Endothelial cell of umbilical vein (primary cell): ENCODE results near the gene KCNA5. TPM values are rescaled to one million over a fixed set of nuclear protein-coding genes. Genes with fewer than 3 reads are reported as not detected.

ENCODE experiments used
- BruUV-seq: library from RNA; stranded (reverse); fragments of 400-500 nt; replicated peaks from 2 replicates; lab custom pipeline; 2021; lab: Mats Ljungman, UMichigan
- CTCF ChIA-PET: fragments of 300-600, 350-600 bp; sonication (Branson Sonifier 250); formaldehyde crosslinking; loops from one replicate; lab custom pipeline; 2021; ENCODE audit warnings: antibody characterized with exemption, inconsistent platforms; lab: Charles Lee
- POLR2A ChIA-PET: fragments of 300-600, 350-600 bp; sonication (Branson Sonifier 250); formaldehyde crosslinking; loops from one replicate; lab custom pipeline; 2021; ENCODE audit warnings: antibody characterized with exemption, inconsistent platforms; lab: Charles Lee
- DNase-seq: peaks from one replicate; pipeline ENCODE4 v3.0.0-alpha.2; 2011; ENCODE audit warnings: low read depth, low spot score
- FAIRE-seq: peaks from 2 replicates; lab custom pipeline; 2011; peaks lifted over from hg19 to GRCh38; lab: Jason Lieb, UNC
- H2AFZ ChIP-seq: 2 replicates; pipeline ENCODE4 v1.6.0; 2012; ENCODE audit warnings: low read depth, low read length, control low read depth, inconsistent platforms
- H3K27ac ChIP-seq: 2 replicates; pipeline ENCODE4 v1.5.1; 2011; ENCODE audit warnings: low read depth, mild to moderate bottlenecking, control low read depth, low read length, moderate library complexity; ENCODE audit not compliant: insufficient read depth
- H3K27me3 ChIP-seq, 2 experiments: 2 replicates each; pipeline versions ENCODE4 v1.6.0 to v1.6.1; 2011; ENCODE audit warnings: low read length in 2 of 2, mixed read lengths in 1 of 2; ENCODE audit not compliant: control insufficient read depth in 2 of 2, insufficient read depth in 2 of 2
- H3K36me3 ChIP-seq, 2 experiments: 2 replicates in 1 of 2; 3 replicates in 1 of 2; pipeline ENCODE4 v1.5.1; 2011; ENCODE audit warnings: low read length in 2 of 2, mild to moderate bottlenecking in 1 of 2, moderate library complexity in 1 of 2; ENCODE audit not compliant: control insufficient read depth in 2 of 2, insufficient read depth in 2 of 2; ENCODE audit errors: extremely low read depth in 1 of 2
- H3K4me1 ChIP-seq: 3 replicates; pipeline ENCODE4 v1.5.1; 2011; ENCODE audit warnings: mild to moderate bottlenecking, low read length; ENCODE audit not compliant: control insufficient read depth, insufficient read depth; ENCODE audit errors: extremely low read depth
- H3K4me2 ChIP-seq: 2 replicates; pipeline ENCODE4 v1.6.1; 2011; ENCODE audit warnings: low read length, control low read depth, mixed read lengths; ENCODE audit not compliant: insufficient read depth
- H3K4me3 ChIP-seq, 3 experiments: fragments of 200-600 bp in 1 of 3; sonication (generic), shearing (Covaris generic) in 1 of 3; replicated peaks in 1 of 3; 2 replicates each; pipeline ENCODE4 v1.5.1; 2011 to 2016; ENCODE audit warnings: control low read depth in 3 of 3, low read length in 3 of 3, mild to moderate bottlenecking in 2 of 3, inconsistent platforms in 1 of 3, low read depth in 1 of 3, moderate library complexity in 1 of 3; ENCODE audit not compliant: insufficient read depth in 1 of 3
- H3K79me2 ChIP-seq: 2 replicates; pipeline ENCODE4 v1.6.0; 2012; ENCODE audit warnings: low read length, inconsistent platforms; ENCODE audit not compliant: control insufficient read depth, insufficient read depth
- H3K9ac ChIP-seq: replicated peaks from 2 replicates; pipeline ENCODE3; 2011; ENCODE audit warnings: low read length, control low read depth; ENCODE audit not compliant: insufficient read depth; ENCODE audit errors: extremely low read depth
- H3K9me1 ChIP-seq: replicated peaks from 3 replicates; pipeline ENCODE4 v1.6.0; 2011; ENCODE audit warnings: mild to moderate bottlenecking, low read length; ENCODE audit not compliant: control insufficient read depth, insufficient read depth; ENCODE audit errors: extremely low read depth
- H3K9me3 ChIP-seq: replicated peaks from 2 replicates; pipeline ENCODE4 v1.5.1; 2012; ENCODE audit warnings: low read length, inconsistent platforms; ENCODE audit not compliant: control insufficient read depth, insufficient read depth
- H4K20me1 ChIP-seq: replicated peaks from 2 replicates; pipeline ENCODE3; 2011; ENCODE audit warnings: mild to moderate bottlenecking, low read length; ENCODE audit not compliant: control insufficient read depth, insufficient read depth; ENCODE audit errors: extremely low read depth
- EZH2 ChIP-seq: IDR thresholded peaks from 2 replicates; pipeline ENCODE4 v1.6.1; 2012; ENCODE audit warnings: borderline replicate concordance, low read depth, mild to moderate bottlenecking, moderate library complexity, low read length, inconsistent platforms; ENCODE audit not compliant: severe bottlenecking
- FOS ChIP-seq: IDR thresholded peaks from 2 replicates; pipeline ENCODE4 v1.6.1; 2011; ENCODE audit warnings: mild to moderate bottlenecking, low read length, moderate library complexity, borderline replicate concordance; ENCODE audit not compliant: insufficient read depth
- GATA2 ChIP-seq: IDR thresholded peaks from 2 replicates; pipeline ENCODE4 v1.7.0; 2011; ENCODE audit warnings: low read depth, mild to moderate bottlenecking, moderate library complexity, mixed read lengths, low read length; ENCODE audit not compliant: insufficient read length, insufficient read depth
- JUN ChIP-seq: IDR thresholded peaks from 2 replicates; pipeline ENCODE4 v1.6.1; 2011; ENCODE audit warnings: borderline replicate concordance, low read depth; ENCODE audit not compliant: insufficient read length, insufficient read depth
- MYC ChIP-seq: IDR thresholded peaks from one replicate; pipeline ENCODE4 v1.6.1; 2011; ENCODE audit warnings: mild to moderate bottlenecking, low read depth, low read length
- POLR2A ChIP-seq: IDR thresholded peaks from 2 replicates; pipeline ENCODE4 v1.6.1; 2012; ENCODE audit warnings: low read depth, mild to moderate bottlenecking, control low read depth, low read length
- POLR2AphosphoS5 ChIP-seq: IDR thresholded peaks from 2 replicates; pipeline ENCODE4 v1.6.1; 2012; ENCODE audit warnings: low read depth, mild to moderate bottlenecking, control low read depth, low read length, moderate library complexity; ENCODE audit not compliant: insufficient read depth
- dilution Hi-C: fragments of 300-500 bp; cut with MboI; formaldehyde crosslinking; loops from one replicate; pipeline ENCODE4 v1.15.0; 2019; ENCODE audit warnings: low sequenced_read_pairs; ENCODE audit not compliant: extremely low pct_ligation_motif_present
- intact Hi-C: fragments of 100-400 bp; cut with micrococcal nuclease; formaldehyde crosslinking; loops from one replicate; pipeline ENCODE4 v1.10.0; 2022
- polyA plus RNA-seq, 4 experiments: library from polyadenylated mRNA; depleted of rRNA in 3 of 4; stranded (reverse) in 3 of 4; unstranded in 1 of 4; fragments of >200 nt; gene quantifications; 2 replicates each; pipeline versions ENCODE4 v1.2.1 to v1.2.3, GENCODE V29; 2011 to 2012; ENCODE audit warnings: missing spikeins in 1 of 4
- total RNA-seq: library from RNA; stranded (reverse); gene quantifications from 2 replicates; pipeline ENCODE4 v1.2.3, GENCODE V29; 2021
- TF ChIP-seq, protein P1 (sequence below), 2 donors: IDR thresholded peaks; 1 replicate in 1 of 2; 2 replicates in 1 of 2; pipeline ENCODE4 v1.5.1; 2011; ENCODE audit warnings: low read length in 2 of 2, mild to moderate bottlenecking in 2 of 2, moderate library complexity in 2 of 2, control low read depth in 1 of 2, inconsistent platforms in 1 of 2, low read depth in 1 of 2; ENCODE audit not compliant: insufficient read depth in 1 of 2; ENCODE audit errors: extremely low read depth in 1 of 2
- TF ChIP-seq, protein P2 (sequence below): IDR thresholded peaks from 2 replicates; pipeline ENCODE4 v1.6.1; 2011; ENCODE audit not compliant: insufficient read depth, insufficient read length

The KCNA5 gene
- total and polyA plus RNA-seq, 2 donors (not counting 3 experiments of a cell fraction or from before 2014, with no cell fraction given) = not detected

DNA sequence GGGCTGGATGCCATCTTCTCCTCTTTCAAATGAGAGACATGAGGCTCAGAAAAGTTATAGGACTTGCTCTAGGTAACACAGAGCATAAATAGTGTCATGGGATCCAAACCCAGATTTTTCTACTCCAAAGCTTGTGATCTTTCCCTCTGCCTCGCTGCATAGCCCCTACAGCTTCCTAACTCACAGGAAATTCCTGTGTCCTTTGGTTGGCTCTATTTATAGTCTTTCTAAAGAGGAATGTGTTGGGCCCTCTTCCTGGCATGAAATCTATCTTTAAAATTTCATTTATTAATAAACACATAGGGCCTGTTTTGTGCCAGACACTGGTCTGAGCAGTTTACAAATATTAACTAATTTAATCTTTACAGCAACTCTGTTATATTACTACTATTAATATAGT lies 9.8 kb upstream of the KCNA5 start:
- no peaks in the 10 kb centered on the region for H3K79me2 ChIP-seq
- no peaks in the 10 kb centered on the region for H3K9me1 ChIP-seq
- H3K27ac ChIP-seq = no peak overlapping the region
- FAIRE-seq (no peak), DNase-seq (no peak)
- ChIA-PET CTCF (no interaction called here), POLR2A (no interaction called here)
- no TSS peak for BruUV-seq
- H3K27me3 ChIP-seq = no peaks in the 10 kb centered on the region
- dilution Hi-C loops = no loop called here
- H3K4me2 ChIP-seq = no peak overlapping the region
- H3K4me3 ChIP-seq = no peak overlapping the region
- intact Hi-C loops = no loop called here
- H3K36me3 ChIP-seq = no peaks in the 10 kb centered on the region
- H2AFZ ChIP-seq = no peak overlapping the region
- no peaks in the 10 kb centered on the region for H4K20me1 ChIP-seq
- no peaks in the 10 kb centered on the region for H3K9me3 ChIP-seq
- H3K4me1 ChIP-seq = no peaks in the 10 kb centered on the region
- no peak overlapping the region for H3K9ac ChIP-seq
- no peak for TF ChIP-seq FOS
- TF ChIP-seq MYC = no peak
- TF ChIP-seq EZH2 = no peak
- TF ChIP-seq, protein P1, sequence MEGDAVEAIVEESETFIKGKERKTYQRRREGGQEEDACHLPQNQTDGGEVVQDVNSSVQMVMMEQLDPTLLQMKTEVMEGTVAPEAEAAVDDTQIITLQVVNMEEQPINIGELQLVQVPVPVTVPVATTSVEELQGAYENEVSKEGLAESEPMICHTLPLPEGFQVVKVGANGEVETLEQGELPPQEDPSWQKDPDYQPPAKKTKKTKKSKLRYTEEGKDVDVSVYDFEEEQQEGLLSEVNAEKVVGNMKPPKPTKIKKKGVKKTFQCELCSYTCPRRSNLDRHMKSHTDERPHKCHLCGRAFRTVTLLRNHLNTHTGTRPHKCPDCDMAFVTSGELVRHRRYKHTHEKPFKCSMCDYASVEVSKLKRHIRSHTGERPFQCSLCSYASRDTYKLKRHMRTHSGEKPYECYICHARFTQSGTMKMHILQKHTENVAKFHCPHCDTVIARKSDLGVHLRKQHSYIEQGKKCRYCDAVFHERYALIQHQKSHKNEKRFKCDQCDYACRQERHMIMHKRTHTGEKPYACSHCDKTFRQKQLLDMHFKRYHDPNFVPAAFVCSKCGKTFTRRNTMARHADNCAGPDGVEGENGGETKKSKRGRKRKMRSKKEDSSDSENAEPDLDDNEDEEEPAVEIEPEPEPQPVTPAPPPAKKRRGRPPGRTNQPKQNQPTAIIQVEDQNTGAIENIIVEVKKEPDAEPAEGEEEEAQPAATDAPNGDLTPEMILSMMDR (IDR thresholded peaks at IDR 0.05; ENCODE audit: extremely low read depth in 1 of 2, insufficient read depth in 1 of 2, low read depth in 1 of 2, low read length in 2 of 2) = no peak
- TF ChIP-seq JUN = no peak
- TF ChIP-seq, protein P2, sequence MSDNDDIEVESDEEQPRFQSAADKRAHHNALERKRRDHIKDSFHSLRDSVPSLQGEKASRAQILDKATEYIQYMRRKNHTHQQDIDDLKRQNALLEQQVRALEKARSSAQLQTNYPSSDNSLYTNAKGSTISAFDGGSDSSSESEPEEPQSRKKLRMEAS = no peak
- no peak for TF ChIP-seq POLR2AphosphoS5
- TF ChIP-seq POLR2A = no peak
- no peak for TF ChIP-seq GATA2
